HEK293 (cell line): ENCODE data around the gene ALOX5AP.

Experiments
- CTCF ChIA-PET: fragments of 350-600 bp; formaldehyde crosslinking; extraction: SDS; loops from one replicate; lab custom pipeline; 2021; ENCODE audit warnings: antibody characterized with exemption; lab: Yijun Ruan, JAX
- POLR2A ChIA-PET: fragments of 300-600 bp; formaldehyde crosslinking; extraction: SDS; loops from one replicate; lab custom pipeline; 2020; ENCODE audit warnings: antibody characterized with exemption, inconsistent platforms; lab: Yijun Ruan, JAX
- H3K27ac ChIP-seq: fragments of 200-500 bp; sonication (Bioruptor generic); 2 replicates; pipeline ENCODE4 v1.5.1; 2014; ENCODE audit warnings: low read depth, low read length, control low read depth, inconsistent platforms; ENCODE audit errors: extremely low read depth
- H3K36me3 ChIP-seq, 2 experiments: fragments of 200-500 bp in 1 of 2; sonication (Bioruptor generic) in 1 of 2; 1 replicate in 1 of 2; 2 replicates in 1 of 2; pipeline ENCODE4 v1.5.1; 2014 to 2017; ENCODE audit warnings: inconsistent platforms in 2 of 2, low read length in 2 of 2; ENCODE audit not compliant: control insufficient read depth in 2 of 2, insufficient read depth in 1 of 2
- H3K4me1 ChIP-seq: fragments of 200-500 bp; sonication (Bioruptor generic); 2 replicates; pipeline ENCODE4 v1.5.1; 2014; ENCODE audit warnings: mild to moderate bottlenecking, low read length, inconsistent platforms; ENCODE audit not compliant: control insufficient read depth, insufficient read depth
- H3K4me3 ChIP-seq: 2 replicates; pipeline ENCODE4 v1.5.1; 2011; ENCODE audit warnings: low read depth, mild to moderate bottlenecking, control low read depth, low read length, moderate library complexity
- H3K9me3 ChIP-seq: fragments of 200-500 bp; sonication (Bioruptor generic); 2 replicates; pipeline ENCODE4 v1.5.1; 2014; ENCODE audit warnings: low read depth, low read length, inconsistent platforms; ENCODE audit not compliant: control insufficient read depth, insufficient read depth
- EGR2 ChIP-seq: fragments of 450-650 bp; formaldehyde crosslinking; IDR thresholded peaks from 2 replicates; pipeline ENCODE4 v1.5.1; 2016; ENCODE audit warnings: low read depth, missing biosample characterization, missing genetic modification characterization
- KLF1 ChIP-seq: fragments of 450-650 bp; formaldehyde crosslinking; IDR thresholded peaks from 2 replicates; pipeline ENCODE4 v1.5.1; 2016; ENCODE audit warnings: missing biosample characterization, missing genetic modification characterization
- KLF10 ChIP-seq: fragments of 450-650 bp; IDR thresholded peaks from 2 replicates; pipeline ENCODE4 v1.5.1; 2018; ENCODE audit warnings: missing biosample characterization, mild to moderate bottlenecking, missing genetic modification characterization
- ZBTB8A ChIP-seq: fragments of 450-650 bp; formaldehyde crosslinking; IDR thresholded peaks from 2 replicates; pipeline ENCODE4 v1.5.1; 2016; ENCODE audit warnings: missing biosample characterization, missing genetic modification characterization
- ZEB2 ChIP-seq: fragments of 450-650 bp; formaldehyde crosslinking; IDR thresholded peaks from 2 replicates; pipeline ENCODE4 v1.5.1; 2016; ENCODE audit warnings: missing biosample characterization, missing genetic modification characterization
- ZIC2 ChIP-seq: fragments of 450-650 bp; formaldehyde crosslinking; IDR thresholded peaks from 2 replicates; pipeline ENCODE4 v1.5.1; 2016; ENCODE audit warnings: missing biosample characterization, missing genetic modification characterization
- ZNF114 ChIP-seq: fragments of 450-650 bp; formaldehyde crosslinking; IDR thresholded peaks from 2 replicates; pipeline ENCODE4 v1.5.0; 2017; ENCODE audit warnings: missing biosample characterization, missing genetic modification characterization
- ZNF140 ChIP-seq: fragments of 450-650 bp; formaldehyde crosslinking; IDR thresholded peaks from 2 replicates; pipeline ENCODE4 v1.5.1; 2016; ENCODE audit warnings: missing biosample characterization, missing genetic modification characterization
- ZNF146 ChIP-seq: fragments of 450-650 bp; formaldehyde crosslinking; IDR thresholded peaks from 2 replicates; pipeline ENCODE4 v1.5.1; 2016; ENCODE audit warnings: missing biosample characterization, missing genetic modification characterization
- ZNF16 ChIP-seq: fragments of 450-650 bp; formaldehyde crosslinking; IDR thresholded peaks from 2 replicates; pipeline ENCODE4 v1.5.1; 2016; ENCODE audit warnings: low read depth, missing biosample characterization, missing genetic modification characterization
- ZNF184 ChIP-seq: fragments of 450-650 bp; IDR thresholded peaks from 2 replicates; pipeline ENCODE4 v1.5.1; 2018; ENCODE audit warnings: missing biosample characterization, mild to moderate bottlenecking, missing genetic modification characterization
- ZNF211 ChIP-seq: fragments of 450-650 bp; formaldehyde crosslinking; IDR thresholded peaks from 2 replicates; pipeline ENCODE4 v1.5.1; 2016; ENCODE audit warnings: low read depth, missing biosample characterization, missing genetic modification characterization
- ZNF335 ChIP-seq: fragments of 450-650 bp; formaldehyde crosslinking; conservative IDR thresholded peaks from 2 replicates; pipeline ENCODE4 v1.5.1; 2016; ENCODE audit warnings: missing biosample characterization, missing genetic modification characterization
- ZNF473 ChIP-seq: fragments of 450-650 bp; formaldehyde crosslinking; IDR thresholded peaks from 2 replicates; pipeline ENCODE4 v1.5.1; 2017; ENCODE audit warnings: missing biosample characterization, missing genetic modification characterization
- ZNF514 ChIP-seq: fragments of 450-650 bp; formaldehyde crosslinking; IDR thresholded peaks from 2 replicates; pipeline ENCODE4 v1.5.1; 2016; ENCODE audit warnings: missing biosample characterization, missing genetic modification characterization
- ZNF530 ChIP-seq: fragments of 450-650 bp; formaldehyde crosslinking; IDR thresholded peaks from 2 replicates; pipeline ENCODE4 v1.5.1; 2016; ENCODE audit warnings: low read depth, missing biosample characterization, missing genetic modification characterization
- ZNF558 ChIP-seq: fragments of 450-650 bp; formaldehyde crosslinking; IDR thresholded peaks from 2 replicates; pipeline ENCODE4 v1.5.1; 2016; ENCODE audit warnings: missing biosample characterization, missing genetic modification characterization
- ZNF792 ChIP-seq: fragments of 450-650 bp; formaldehyde crosslinking; IDR thresholded peaks from 2 replicates; pipeline ENCODE4 v1.5.1; 2016; ENCODE audit warnings: missing biosample characterization, missing genetic modification characterization
- TF ChIP-seq, protein P1 (sequence below): IDR thresholded peaks from 2 replicates; pipeline ENCODE4 v1.6.1; 2011; ENCODE audit warnings: mild to moderate bottlenecking, low read depth, low read length, borderline replicate concordance
- TF ChIP-seq, protein P2 (sequence below): fragments of 450-650 bp; formaldehyde crosslinking; IDR thresholded peaks from 2 replicates; pipeline ENCODE4 v1.5.1; 2016; ENCODE audit warnings: missing biosample characterization, missing genetic modification characterization
- TF ChIP-seq, protein P3 (sequence below): fragments of 450-650 bp; formaldehyde crosslinking; IDR thresholded peaks from 2 replicates; pipeline ENCODE4 v1.5.0; 2017; ENCODE audit warnings: missing biosample characterization, missing genetic modification characterization, borderline replicate concordance
- TF ChIP-seq, protein P4 (sequence below): fragments of 450-650 bp; formaldehyde crosslinking; IDR thresholded peaks from 2 replicates; pipeline ENCODE4 v1.5.1; 2016; ENCODE audit warnings: missing biosample characterization, missing genetic modification characterization

Gene ALOX5AP

DNA sequence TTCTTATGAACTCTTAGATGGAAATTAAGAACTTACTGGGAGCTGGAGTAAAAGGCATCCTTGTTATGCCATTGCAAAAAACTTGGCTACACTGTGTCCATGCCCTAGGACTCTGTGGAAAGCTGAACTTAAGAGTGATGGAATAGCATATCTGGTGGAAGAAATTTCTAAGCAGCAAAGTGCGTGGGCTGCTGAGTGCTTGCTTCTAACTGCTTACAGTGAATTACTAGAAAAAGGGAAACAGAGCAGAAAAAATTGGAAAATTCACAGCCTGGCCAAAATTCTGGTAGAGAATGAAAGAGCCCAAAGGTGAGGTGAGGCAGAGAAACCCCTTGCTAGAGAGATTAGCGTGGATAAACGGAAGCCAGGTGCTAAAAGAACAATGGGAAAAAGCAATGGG is 44.3 kb downstream of the ALOX5AP start:
- Histone ChIP-seq H3K4me3 (no peak overlapping the region), H3K27ac (no peak overlapping the region), H3K36me3 (no peaks in the 10 kb centered on the region), H3K9me3 (no peaks in the 10 kb centered on the region), H3K4me1 (no peaks in the 10 kb centered on the region)
- CTCF ChIA-PET = no interaction called here
- TF ChIP-seq ZNF558 (tag by site-specific recombination) = no peak
- TF ChIP-seq ZNF514 = no peak
- TF ChIP-seq, protein P1, sequence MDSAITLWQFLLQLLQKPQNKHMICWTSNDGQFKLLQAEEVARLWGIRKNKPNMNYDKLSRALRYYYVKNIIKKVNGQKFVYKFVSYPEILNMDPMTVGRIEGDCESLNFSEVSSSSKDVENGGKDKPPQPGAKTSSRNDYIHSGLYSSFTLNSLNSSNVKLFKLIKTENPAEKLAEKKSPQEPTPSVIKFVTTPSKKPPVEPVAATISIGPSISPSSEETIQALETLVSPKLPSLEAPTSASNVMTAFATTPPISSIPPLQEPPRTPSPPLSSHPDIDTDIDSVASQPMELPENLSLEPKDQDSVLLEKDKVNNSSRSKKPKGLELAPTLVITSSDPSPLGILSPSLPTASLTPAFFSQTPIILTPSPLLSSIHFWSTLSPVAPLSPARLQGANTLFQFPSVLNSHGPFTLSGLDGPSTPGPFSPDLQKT = no peak
- TF ChIP-seq ZNF114 (tag by site-specific recombination) = no peak
- TF ChIP-seq ZNF530 (tag by site-specific recombination) = no peak
- POLR2A ChIA-PET = interaction anchor here (0.5 kb wide), 1 partner anchor 303 kb away, joined by 5 read pairs; no protein-coding TSS in a partner anchor

DNA sequence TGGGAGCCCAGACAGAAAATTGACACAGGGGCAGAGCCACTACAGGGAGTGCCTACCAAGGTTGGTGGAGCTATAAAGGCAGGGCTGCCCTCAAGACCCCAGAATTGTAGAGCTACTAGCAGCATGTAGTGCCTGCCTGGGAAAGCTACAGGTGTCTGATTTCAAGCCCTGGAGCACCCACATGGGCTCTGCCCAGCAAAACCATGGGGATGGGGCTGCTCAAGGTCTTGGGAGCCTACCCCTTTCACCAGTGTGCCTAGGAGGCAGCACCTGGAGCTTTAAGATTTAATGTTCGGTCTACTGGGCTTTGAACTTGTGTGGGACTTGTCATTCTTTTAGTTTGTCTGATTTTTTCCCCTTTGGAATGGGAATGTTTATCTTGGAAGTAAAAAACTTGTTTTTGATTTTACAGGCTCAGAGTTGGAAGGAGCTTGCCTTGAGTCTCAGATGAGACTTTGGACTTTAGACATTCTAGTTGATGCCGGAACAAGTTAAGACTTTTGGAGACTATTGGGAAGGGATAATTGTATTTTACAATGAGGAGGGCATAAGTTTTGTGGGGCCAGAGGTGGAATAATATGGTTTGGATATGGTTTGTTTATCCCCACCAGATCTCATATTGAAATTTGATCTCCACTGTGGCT is 45.1 kb downstream of the ALOX5AP start:
- POLR2A ChIA-PET = no interaction called here
- Histone ChIP-seq H3K9me3 (no peaks in the 10 kb centered on the region), H3K27ac (no peak overlapping the region), H3K4me1 (no peaks in the 10 kb centered on the region), H3K4me3 (no peak overlapping the region), H3K36me3 (no peaks in the 10 kb centered on the region)
- no peak for TF ChIP-seq ZNF211 (tag by site-specific recombination)
- TF ChIP-seq ZEB2 (tag by site-specific recombination) = no peak
- TF ChIP-seq EGR2 (tag by site-specific recombination) = no peak
- no peak for TF ChIP-seq ZNF335 (tag by site-specific recombination)
- no peak for TF ChIP-seq ZIC2 (tag by site-specific recombination)
- no peak for TF ChIP-seq ZNF184
- no peak for TF ChIP-seq ZNF16
- TF ChIP-seq, protein P2, sequence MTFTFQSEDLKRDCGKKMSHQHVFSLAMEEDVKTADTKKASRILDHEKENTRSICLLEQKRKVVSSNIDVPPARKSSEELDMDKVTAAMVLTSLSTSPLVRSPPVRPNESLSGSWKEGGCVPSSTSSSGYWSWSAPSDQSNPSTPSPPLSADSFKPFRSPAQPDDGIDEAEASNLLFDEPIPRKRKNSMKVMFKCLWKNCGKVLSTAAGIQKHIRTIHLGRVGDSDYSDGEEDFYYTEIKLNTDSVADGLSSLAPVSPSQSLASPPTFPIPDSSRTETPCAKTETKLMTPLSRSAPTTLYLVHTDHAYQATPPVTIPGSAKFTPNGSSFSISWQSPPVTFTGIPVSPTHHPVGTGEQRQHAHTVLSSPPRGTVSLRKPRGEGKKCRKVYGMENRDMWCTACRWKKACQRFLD = no peak
- no peak for TF ChIP-seq ZNF140
- TF ChIP-seq, protein P3, sequence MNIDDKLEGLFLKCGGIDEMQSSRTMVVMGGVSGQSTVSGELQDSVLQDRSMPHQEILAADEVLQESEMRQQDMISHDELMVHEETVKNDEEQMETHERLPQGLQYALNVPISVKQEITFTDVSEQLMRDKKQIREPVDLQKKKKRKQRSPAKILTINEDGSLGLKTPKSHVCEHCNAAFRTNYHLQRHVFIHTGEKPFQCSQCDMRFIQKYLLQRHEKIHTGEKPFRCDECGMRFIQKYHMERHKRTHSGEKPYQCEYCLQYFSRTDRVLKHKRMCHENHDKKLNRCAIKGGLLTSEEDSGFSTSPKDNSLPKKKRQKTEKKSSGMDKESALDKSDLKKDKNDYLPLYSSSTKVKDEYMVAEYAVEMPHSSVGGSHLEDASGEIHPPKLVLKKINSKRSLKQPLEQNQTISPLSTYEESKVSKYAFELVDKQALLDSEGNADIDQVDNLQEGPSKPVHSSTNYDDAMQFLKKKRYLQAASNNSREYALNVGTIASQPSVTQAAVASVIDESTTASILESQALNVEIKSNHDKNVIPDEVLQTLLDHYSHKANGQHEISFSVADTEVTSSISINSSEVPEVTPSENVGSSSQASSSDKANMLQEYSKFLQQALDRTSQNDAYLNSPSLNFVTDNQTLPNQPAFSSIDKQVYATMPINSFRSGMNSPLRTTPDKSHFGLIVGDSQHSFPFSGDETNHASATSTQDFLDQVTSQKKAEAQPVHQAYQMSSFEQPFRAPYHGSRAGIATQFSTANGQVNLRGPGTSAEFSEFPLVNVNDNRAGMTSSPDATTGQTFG (tag by site-specific recombination) = no peak
- CTCF ChIA-PET = interaction anchor here (1.2 to 1.3 kb wide), 2 partner anchors 12 to 87 kb away, joined by 3 read pairs; no protein-coding TSS in a partner anchor

DNA sequence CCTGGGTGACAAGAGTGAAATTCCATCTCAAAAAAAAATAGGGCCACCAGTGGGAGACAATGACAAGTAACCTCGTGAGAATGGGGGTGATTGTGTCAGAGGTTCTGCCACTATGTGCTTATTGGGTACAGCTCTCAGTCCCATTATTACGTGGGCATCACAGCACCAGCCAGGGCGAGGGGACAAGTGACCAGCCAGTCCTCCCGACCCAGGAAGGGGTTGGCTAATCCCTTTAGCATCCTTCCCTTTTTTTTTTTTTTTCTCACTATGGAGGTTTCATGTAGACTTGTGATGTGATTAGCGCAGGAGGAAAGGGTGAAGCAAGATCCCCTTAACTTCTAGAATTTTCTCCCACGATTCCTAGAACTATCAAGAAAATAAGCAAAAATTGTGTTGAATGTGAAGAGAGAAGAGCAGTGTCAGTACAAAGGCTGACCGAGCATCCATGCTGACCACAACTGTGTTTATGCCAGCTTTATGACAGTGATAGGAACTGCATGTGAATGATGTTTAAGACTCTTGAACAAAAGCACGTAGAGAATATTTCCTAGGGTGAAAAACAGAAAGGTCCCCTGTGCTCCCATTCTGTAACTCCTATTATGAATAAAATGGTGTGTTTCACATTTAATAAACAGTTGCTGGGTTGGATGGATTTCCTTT is 50.0 kb downstream of the ALOX5AP start:
- Histone ChIP-seq H3K4me1 (no peaks in the 10 kb centered on the region), H3K4me3 (no peak overlapping the region), H3K36me3 (no peaks in the 10 kb centered on the region), H3K27ac (no peak overlapping the region), H3K9me3 (no peaks in the 10 kb centered on the region)
- ChIA-PET CTCF (interaction anchor here (1.7 kb wide), 1 partner anchor 12 kb away, joined by 6 read pairs; no protein-coding TSS in a partner anchor), POLR2A (no interaction called here)
- TF ChIP-seq EGR2 (tag by site-specific recombination) = no peak
- no peak for TF ChIP-seq ZBTB8A (tag by site-specific recombination)
- TF ChIP-seq, protein P4, sequence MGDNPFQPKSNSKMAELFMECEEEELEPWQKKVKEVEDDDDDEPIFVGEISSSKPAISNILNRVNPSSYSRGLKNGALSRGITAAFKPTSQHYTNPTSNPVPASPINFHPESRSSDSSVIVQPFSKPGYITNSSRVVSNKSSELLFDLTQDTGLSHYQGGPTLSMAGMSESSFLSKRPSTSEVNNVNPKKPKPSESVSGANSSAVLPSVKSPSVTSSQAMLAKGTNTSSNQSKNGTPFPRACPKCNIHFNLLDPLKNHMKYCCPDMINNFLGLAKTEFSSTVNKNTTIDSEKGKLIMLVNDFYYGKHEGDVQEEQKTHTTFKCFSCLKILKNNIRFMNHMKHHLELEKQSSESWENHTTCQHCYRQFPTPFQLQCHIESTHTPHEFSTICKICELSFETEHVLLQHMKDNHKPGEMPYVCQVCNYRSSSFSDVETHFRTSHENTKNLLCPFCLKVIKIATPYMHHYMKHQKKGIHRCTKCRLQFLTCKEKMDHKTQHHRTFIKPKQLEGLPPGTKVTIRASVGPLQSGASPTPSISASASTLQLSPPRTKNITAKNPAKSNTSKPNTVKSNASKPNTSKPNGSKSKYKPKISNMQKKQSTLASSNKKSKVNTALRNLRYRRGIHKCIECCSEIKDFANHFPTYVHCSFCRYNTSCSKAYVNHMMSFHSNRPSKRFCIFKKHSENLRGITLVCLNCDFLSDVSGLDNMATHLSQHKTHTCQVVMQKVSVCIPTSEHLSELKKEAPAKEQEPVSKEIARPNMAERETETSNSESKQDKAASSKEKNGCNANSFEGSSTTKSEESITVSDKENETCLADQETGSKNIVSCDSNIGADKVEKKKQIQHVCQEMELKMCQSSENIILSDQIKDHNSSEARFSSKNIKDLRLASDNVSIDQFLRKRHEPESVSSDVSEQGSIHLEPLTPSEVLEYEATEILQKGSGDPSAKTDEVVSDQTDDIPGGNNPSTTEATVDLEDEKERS = no peak
- TF ChIP-seq ZNF146 (tag by site-specific recombination) = no peak
- TF ChIP-seq ZNF792 (tag by site-specific recombination) = no peak
- TF ChIP-seq ZNF473 (tag by site-specific recombination) = no peak
- no peak for TF ChIP-seq KLF1
- TF ChIP-seq KLF10 (tag by site-specific recombination) = no peak
- no peak for TF ChIP-seq ZNF114 (tag by site-specific recombination)
